Measurements from ENCODE around the gene FARS2.

Gene FARS2

DNA sequence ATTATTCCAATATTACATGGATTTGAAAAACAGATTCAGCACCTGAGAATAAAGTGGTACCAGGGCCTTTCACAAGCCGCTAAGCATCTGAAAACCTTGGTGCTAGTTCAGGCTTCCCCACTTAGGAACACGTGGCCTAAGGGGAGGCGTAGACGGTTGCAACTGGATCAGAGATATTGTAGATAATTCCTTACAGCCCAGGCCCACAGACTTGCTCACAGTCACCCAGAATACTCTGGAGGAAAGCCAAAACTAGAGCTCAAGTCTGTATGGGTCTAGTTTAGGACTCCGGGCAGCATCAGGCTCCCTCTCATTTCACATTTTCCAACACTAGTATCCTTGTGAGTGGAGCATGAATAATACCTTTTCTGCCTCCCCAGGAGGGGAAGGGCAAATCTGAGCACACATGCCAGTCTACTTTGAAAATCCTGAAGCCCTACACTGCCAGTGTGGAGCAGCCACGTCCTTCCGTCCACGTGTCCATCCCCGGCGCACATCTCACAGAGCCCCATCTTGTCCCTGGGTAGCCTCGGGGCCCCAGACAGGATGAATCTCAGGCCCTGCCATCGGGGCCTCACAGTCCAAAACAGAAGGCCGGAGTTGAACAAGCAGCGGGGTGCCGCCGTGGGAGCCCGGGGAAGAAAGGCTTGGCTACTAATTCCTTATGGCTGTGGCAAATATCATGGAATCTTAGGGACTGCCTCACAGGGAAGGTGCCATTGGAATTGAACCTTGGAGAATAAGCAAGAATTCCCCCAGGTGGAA lies 446.1 kb downstream of the FARS2 start:
- DNase-seq: no peak

DNA sequence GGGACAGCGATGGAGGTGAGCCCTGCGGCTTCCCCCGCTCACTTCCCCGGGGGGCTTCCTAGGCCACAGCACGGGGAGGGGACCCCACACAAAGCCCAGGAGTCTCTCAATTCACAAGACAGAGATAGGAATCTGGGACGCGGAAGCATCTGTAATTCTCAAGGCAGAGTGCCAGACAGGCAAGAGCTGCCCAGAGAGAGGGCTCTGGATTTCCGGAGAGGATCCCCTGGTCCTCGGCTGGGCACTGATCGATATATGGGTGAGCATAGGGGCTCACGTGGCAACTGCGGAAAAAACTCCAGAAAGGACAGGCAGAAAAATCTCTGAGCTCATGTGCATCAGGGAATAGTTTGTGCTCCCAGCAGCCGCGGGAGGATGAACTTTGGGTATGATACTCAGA lies 449.2 kb downstream of the FARS2 start:
- DNase-seq: no peak

GRCh38 chr6:5710936-5711335 lies 449.6 kb downstream of the FARS2 start:
- no peak for DNase-seq

DNA sequence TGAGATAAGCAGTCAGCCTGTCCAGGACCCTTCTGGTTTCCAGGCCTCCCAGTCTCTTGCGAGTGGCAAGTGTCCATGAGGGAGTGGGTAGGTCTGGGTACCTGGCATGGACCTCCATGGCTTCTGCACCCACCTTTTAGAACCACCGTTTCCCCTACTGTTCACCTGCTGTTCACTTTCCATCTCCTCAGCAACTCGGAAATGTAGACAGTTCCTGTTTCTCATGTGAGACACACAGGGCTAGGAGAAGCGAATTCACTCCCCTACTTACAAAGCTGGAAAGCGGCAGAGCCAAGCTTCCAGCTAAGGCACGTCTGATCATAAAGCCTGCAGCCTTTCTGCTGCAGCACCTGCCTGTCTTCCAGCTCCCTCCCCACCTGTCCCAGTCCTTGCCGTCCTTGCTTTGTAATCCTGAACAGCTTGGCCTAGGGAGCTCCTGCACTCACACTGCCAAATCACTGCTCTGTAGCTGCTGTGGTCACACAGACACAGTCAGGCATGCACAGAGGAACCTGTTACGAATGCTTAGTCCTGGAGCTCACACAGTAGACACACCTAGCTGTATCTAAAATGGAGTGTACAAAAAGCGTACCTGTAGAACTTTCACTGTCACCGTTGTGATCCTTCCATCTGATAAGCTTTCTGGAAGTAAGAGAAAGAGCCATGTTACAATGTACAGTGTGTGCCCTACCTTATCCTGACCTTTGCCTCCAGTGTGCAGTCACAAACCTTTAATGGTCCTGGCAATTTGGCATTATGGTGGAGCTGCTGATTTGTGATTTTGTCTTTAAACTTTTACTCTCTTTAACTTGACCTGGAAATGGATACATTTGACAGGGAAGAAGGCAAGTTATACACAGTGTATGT lies 451.3 kb downstream of the FARS2 start:
- DNase-seq: no peak

GRCh38 chr6:5713519-5713918 lies 452.2 kb downstream of the FARS2 start:
- DNase-seq: no peak

- DNase-seq: no peak
Measured at GRCh38 chr6:5718231-5718947, 457.1 kb downstream of the FARS2 start.

DNA sequence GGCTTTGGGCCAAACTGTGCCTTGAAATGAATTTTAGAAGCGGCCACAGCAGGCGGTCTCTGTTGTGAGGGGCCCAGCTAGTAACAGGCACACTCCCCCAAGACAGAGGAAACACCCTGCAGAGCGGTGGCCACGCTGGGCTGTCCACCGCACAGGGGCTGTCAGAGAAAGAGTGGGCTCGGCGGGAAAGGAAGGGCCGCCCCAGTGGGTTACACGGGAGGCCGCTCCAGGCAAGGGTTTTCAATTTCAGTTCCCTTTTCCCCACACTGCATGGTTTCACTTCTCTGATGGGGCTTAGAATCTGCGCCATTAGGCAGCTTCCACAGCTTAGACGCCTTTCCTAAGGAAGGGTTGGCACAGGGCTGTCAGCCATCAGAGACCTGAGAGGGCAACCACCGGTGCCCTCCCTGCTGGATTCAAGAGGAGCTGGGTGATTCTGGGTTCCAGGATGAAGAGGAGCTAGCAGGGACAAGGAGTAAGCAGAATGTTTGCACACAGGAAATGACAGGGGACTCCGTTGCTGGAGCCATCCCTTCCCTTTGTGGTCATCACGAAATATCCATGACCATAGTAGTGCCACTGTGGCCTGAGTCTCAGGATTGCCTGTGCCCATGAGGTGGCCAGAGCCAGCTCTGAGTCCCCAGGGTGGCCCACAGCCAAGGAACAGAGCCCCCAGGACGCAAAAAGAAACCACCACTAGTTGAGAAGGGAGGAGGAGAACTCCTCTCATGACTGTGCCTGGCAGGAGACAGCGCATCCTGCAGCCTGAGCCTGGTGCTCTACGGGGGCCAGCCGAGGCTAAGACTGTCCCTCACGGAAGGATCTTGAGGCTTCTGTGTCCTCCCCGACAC lies 462.8 kb downstream of the FARS2 start:
- DNase-seq: no peak

- no peak for DNase-seq
Measured at GRCh38 chr6:5724911-5725310, 463.6 kb downstream of the FARS2 start.

DNA sequence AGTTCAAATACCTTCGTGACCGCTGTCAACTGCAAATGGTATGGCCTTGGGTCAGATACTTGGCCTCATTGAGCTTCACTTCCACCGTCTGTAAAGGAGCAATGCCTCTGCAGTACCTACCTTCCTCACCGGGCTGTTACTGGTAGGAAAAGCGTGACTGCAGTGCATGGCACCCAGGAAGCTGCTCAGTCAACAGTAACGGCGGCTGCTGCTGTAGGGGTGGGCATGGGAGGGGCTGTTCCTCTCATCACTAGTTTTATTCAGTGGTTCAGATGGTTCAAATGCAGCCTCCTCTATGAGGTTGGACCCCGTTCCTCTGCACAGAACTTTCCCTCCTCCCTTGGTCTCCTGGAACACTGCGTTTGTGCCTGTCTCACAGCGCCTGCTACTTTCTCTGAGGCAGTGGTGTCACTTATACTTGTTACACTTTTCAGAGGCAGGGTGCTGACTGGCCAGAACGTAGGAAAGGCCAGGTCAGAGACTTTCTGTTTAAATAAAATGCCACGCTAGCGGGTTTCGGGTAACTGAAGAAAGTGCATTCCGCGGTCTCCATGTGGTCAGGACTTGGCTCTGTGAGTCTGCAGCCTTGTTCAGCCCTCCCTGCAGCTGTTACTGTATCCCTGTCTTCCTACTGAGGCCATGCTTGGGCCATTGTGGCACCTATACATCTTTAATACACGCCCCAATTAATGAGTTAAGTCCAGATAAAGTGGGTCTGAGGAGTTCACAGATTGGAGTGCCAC lies 465.8 kb downstream of the FARS2 start:
- no peak for DNase-seq

DNA sequence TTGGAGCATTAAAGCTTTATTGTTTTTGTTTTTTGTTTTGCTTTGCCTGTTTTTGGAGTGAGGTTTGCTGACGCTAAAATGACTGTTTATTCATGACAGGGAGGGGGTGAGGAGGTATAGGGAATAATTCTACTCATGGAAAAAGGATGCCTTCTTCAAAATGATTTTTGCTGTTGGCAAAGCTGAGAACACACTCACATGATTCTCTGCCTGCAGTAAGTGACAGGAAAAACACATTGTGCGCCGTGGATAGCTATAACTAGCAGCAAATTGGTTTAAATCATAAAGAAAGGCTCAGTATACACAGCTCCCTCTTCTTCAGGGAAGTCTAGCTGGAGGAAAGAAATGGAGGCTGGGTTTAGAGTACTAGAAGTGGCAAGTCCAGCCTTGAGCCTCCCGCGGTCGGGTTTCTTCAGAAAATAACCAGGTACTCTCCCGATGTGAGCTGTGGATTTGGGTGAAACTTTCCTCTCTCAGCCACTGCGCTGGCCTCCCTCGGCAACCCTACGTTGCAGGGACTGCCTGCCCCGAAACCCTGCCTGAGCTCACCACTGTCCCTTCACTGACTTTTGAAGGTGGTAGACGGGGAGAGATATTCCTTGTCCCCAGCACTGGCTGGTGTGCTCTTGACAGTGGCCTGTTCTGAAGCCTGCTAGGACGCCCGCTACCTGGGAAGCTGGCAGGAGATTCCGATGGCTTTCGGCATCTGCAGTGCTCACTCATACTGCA lies 467.2 kb downstream of the FARS2 start:
- DNase-seq: no peak

- DNase-seq: no peak
Measured at GRCh38 chr6:5729080-5729434, 467.7 kb downstream of the FARS2 start.

GRCh38 chr6:5729813-5730517 lies 468.7 kb downstream of the FARS2 start:
- DNase-seq: no peak

- no peak for DNase-seq
Measured at GRCh38 chr6:5730585-5731263, 469.4 kb downstream of the FARS2 start.

DNA sequence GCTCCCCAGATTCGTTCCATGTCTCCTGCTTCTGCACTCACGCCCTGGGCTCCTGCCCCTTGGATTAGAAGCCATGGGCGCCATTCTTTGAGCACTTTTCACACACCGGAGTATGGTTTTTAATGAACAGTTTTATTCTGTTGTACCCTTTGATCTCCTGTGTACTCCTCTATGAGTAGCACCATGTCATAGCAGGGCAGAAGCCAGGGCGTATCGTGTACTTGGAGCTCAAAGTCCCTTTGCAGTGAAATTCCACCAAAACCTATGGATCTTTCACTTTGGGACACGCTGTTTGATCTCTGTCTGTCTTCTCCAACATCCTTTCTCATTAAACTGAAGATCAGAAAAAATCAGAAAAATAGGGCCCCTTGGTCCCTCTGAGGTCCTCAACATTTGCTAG lies 470.1 kb downstream of the FARS2 start:
- DNase-seq: no peak

- DNase-seq: no peak
Measured at GRCh38 chr6:5732496-5732895, 471.2 kb downstream of the FARS2 start.

DNA sequence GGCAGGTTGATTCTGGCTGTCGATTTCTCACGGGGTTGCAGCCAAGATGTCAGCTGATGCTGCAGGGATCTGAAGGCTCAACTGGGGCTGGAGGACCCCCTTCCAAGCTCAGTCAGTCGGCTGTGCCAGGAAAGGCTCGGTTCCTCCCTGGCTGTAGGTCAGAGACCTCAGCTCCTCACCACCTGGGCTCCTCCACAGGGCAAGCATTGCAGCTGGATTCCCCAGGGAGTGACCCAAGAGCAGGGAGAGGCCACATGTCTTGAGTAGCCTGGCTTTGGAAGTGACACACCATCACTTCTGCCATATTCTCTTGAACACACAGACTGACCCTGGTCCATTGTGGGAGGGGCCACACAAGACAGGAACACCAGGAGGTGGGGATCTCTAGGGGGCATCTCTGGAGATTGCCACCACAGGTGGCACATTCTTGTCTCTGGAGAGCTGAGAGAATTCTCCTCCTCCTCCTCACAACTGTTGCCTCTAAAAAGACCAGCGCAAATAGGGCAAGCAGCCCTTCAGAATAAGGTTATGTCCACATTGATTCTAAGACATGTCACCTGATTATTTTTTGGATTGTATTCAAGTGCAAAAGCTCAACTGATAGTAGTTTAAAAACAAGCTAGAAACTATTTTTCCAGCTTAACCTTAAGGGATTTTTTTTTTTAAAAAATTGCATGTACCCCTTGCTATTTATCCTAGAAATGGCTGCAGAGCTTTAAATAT lies 474.9 kb downstream of the FARS2 start:
- no peak for DNase-seq

DNA sequence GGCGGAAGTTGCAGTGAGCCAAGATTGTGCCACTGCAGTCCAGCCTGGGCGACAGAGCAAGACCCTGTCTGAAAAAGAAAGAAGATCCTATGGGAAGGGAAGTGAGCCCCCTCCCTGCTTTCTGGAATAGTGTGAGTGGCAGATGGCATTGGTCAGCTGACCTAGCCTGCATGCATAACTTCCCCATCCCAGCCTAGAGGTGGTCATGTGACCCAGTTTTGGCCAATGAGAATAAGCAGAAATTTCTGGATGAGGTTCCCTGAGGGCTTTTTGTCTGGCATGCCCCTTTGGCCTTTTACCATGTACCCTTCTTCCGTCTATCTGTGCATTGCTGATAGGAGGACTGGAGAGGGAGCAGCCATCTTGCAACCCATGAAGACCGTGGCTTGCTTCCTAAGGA lies 476.1 kb downstream of the FARS2 start:
- no peak for DNase-seq

- no peak for DNase-seq
Measured at GRCh38 chr6:5738211-5738610, 476.9 kb downstream of the FARS2 start.

DNA sequence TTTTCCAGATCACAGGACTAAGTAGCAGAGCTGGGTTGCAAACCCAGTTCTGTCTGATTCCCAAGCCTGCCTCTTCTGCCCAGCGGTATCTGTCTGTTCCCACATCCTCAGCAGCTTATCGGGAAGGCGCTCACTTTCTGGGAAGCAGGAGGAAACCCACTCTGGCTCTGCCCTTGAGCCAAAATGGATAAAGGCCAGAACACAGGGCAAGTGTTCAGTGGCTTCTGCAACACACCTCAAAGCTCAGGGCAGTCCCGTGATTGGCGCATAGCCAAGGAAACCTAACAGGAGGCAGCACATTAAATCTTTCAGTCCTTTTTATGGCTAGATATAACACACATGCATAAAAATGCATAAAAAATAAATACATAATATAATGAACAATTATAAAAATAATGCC lies 483.2 kb downstream of the FARS2 start:
- DNase-seq: no peak
